KG1 (cell line): ENCODE measurements around the gene TINAGL1.
A peak's percentile ranks its signal among the peaks of the same experiment; 100 is the strongest.
"Not testable (repeated sequence)": the region's sequence is repeated elsewhere in the genome, so short reads cannot be mapped to it uniquely, and the experiment has no call there.

Source experiments
- DNase-seq: peaks from one replicate; lab custom pipeline; 2025; lab: John Stamatoyannopoulos, UW

The TINAGL1 gene

DNA sequence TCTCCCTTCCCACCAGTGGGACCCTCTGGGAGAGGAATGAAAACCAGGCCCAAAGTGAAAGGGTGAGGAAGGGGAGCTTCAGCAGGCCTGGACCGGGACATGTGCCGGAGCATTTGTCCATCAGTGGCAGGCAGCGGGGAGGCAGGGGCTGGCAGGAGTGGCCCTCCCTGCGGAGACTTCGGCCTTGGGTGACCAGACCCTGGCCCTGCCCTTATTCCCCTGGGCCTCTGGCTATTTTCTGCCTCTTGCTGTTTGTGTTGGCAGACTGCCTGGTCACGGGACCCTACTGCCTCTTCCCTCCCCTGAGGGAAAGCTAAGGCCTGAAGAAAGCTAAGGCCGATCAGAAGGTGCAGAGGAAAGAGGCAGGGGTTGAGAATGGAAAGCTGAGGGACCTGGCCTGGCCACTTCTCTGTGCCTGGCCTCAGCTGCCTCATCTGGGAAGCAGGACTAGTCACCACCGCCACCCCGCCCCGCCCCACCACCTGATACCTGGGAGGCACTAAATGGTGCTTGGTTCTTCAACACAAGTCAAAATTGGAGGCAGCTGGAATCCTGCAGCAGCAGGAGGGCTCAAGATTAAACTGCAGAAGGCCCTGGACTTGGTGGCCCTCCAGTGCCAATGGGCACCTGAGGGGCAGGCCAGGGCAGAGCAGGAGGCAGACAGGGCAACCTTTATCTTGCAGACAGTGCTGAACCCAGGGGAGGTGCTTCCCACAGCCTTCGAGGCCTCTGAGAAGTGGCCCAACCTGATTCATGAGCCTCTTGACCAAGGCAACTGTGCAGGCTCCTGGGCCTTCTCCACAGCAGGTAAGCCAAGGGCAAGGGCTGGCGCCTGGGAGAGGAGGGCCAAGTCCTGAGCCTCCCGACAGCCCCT lies 7.9 kb downstream of the TINAGL1 start:
- DNase-seq = no peak

DNA sequence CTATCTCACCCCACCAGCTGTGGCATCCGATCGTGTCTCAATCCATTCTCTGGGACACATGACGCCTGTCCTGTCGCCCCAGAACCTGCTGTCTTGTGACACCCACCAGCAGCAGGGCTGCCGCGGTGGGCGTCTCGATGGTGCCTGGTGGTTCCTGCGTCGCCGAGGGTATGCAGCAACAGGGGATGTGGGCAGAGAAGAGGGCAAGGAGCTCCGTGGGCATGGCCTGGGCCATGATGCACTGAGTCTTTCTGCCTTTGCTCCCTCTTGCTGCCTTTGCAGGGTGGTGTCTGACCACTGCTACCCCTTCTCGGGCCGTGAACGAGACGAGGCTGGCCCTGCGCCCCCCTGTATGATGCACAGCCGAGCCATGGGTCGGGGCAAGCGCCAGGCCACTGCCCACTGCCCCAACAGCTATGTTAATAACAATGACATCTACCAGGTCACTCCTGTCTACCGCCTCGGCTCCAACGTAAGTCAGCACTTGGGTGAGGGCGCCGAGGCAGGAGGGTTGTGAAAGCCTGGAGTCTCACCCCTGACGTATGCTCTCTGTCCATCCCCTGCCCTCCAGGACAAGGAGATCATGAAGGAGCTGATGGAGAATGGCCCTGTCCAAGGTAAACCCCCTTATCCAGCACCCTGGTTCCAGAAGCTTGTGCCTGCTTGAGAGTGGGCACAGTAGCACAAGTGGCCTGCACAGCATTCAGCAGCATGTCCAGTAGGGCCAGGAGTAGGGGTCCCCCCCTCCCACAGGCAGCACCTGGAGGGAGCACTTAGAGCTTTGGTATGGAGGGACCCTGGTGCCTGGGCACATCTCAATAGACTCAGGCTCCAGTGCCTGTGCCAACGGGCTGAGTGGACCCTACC lies 8.8 kb downstream of the TINAGL1 start:
- no peak for DNase-seq

DNA sequence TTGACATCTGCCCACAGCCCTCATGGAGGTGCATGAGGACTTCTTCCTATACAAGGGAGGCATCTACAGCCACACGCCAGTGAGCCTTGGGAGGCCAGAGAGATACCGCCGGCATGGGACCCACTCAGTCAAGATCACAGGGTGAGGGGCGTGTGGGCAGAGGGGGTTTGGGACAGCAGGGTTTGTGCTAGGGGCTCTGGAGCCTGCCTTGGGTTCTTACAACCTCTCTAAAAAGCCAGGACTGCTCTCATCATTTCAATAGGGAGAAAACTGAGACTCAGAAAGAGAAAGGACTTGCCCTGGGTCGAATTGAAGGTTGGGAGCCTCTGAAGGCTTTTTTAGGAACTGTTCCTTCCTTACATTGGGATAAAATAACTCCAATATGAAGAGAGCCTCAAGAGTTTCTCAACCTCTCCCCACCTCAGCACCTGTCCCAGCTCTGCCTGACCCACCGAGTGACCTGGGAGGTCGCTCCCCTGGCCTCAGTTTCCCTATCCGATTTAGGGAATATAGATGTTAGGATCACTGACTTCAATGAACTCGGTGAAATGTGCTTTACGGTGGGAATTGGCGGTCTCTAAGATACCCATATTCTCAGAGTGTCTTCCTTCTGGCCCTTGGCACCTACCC lies 9.5 kb downstream of the TINAGL1 start:
- DNase-seq = no peak

DNA sequence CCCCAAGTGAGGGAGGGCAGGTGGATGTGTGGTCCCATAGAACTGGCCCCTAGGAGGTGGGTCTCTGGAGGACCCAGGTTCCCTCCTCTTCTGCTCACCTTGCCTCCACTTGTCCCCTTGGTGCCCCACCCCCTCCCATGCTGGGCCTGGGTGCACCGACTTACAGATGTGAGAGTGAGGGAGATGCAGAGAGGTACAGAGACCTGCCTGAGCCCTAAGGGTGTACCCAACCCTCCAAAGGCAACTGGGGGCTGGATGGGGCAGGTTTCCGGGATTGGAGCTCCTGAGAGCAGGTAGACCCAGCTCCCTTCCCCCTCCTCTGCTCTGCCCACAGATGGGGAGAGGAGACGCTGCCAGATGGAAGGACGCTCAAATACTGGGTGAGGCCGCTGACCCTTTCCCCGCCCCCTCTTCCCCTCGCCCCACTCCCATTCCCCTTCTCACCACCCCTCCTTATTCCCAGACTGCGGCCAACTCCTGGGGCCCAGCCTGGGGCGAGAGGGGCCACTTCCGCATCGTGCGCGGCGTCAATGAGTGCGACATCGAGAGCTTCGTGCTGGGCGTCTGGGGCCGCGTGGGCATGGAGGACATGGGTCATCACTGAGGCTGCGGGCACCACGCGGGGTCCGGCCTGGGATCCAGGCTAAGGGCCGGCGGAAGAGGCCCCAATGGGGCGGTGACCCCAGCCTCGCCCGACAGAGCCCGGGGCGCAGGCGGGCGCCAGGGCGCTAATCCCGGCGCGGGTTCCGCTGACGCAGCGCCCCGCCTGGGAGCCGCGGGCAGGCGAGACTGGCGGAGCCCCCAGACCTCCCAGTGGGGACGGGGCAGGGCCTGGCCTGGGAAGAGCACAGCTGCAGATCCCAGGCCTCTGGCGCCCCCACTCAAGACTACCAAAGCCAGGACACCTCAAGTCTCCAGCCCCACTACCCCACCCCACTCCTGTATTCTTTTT lies 10.3 kb downstream of the TINAGL1 start:
- no peak for DNase-seq

DNA sequence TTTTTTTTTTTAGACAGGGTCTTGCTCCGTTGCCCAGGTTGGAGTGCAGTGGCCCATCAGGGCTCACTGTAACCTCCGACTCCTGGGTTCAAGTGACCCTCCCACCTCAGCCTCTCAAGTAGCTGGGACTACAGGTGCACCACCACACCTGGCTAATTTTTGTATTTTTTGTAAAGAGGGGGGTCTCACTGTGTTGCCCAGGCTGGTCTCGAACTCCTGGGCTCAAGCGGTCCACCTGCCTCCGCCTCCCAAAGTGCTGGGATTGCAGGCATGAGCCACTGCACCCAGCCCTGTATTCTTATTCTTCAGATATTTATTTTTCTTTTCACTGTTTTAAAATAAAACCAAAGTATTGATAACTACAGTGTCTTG lies 11.0 kb downstream of the TINAGL1 start:
- not testable (repeated sequence) for DNase-seq

DNA sequence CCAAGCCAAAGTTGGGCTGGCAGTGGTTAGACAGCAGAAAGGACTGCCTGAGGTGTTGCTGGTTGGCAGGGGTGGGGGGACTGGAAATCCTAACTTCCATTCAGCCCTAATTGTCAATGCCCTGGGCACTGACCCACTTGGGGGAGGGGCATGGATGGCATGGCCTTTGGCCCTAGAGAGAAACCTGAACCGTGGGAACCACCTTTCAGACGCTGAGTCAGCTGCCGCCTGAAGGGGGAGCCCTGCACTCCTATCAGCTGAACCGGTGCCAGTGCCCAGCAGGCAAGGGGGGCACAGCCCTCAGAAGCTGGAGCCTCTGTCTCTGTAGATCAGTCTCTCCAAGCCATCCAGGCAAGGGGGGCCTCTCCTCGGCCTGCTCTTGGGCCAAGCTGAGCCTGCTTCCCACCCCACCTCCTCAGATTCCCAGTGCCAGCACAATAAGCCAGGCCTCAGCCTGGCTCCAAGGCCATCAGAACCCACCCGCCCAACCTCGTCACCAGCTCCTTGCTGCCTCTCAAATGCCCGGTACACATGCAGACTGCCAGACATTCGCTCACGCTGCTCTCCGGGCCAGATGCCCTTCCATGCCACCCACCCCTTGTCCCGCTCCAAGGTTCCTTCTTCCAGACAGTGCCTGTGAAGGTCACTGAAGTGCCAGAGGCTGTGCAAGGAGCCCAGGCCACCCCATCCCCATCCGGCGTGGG lies 11.6 kb downstream of the TINAGL1 start:
- no peak for DNase-seq

DNA sequence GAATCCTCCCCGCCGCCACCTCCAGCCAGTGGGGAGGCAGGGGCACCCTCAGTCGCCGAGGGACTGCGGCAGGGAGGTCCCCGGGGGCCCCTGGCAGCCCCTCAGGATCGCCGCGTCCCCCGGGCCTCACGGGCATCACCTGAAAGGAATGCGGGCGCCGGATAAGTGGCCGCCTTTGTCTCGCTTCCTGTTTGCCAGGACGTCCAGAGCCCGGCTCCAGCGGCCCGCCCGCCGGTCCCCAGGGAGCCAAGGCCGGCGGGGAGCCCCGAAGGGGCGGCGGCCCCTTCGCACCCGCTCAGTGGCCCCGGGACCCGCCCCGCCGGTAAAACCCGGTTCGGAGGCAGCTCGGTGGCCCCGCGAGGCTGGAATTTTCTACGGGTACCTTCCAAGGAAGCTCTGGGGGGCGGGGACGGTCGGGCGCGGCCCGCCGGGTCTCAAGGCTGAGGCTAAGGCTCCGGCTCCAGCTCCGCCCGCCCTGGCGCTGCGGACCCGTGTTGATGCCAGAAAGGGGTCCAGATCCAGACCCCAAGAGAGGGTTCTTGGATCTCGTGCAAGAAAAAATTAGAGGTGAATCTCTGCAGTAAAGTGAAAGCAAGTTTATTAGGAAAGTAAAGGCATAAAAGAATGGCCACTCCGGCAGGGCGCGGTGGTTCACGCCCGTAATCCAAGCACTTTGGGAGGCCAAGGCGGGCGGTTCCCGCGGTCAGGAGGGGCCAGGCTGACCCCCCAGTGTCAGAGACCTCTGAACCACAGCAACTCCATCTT lies 12.6 kb downstream of the TINAGL1 start:
- DNase-seq = no peak

DNA sequence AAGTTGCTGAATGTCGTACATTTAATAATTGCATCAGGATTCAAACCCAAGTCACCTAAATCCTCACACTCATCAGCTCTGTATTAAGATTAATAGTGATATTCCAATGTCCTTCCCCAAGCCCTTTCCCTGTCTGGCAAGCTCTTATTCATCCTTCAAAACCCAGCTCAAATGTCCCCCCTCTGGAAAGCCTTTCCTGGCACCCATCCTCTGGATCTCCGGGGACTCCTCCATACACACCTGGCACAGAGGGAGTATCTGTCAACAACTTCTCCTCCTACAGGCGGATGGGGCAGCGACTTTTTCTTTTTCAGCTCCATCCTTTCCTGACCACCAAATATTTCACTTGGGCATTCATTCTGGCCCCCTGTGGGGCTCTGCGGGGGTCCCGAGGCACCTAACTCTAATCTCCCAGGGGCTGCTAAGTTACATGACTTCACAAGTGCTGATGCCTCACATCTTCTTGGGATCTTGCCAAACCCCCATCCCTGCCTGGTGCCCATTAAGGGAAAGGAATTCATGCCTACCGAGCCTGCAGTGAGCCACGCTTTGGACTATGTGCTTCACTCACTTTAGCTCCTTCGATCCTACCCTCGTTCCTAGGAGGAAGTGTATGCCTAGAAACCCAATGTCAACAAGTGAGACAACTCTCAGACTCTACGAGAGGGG lies 15.2 kb downstream of the TINAGL1 start:
- DNase-seq = no peak

DNA sequence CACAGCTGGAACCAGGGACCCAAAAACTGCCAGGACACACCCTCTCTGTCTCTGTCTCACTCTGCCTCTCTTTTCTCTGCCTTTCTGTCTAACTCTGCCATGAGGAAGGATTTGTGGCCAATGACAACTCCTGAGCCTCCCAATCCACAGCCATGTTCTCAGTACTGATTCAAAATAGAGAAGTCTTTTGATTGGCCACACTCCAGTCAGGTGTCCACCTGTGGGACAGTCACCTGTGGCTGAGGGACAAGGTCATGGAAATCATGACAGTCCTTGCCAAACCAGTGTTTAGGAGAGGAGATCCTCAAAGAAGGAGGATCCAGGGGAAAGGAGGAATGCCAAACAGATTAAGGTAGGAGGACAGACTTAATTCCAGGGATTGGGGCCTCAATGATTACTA lies 15.8 kb downstream of the TINAGL1 start:
- DNase-seq = no peak

DNA sequence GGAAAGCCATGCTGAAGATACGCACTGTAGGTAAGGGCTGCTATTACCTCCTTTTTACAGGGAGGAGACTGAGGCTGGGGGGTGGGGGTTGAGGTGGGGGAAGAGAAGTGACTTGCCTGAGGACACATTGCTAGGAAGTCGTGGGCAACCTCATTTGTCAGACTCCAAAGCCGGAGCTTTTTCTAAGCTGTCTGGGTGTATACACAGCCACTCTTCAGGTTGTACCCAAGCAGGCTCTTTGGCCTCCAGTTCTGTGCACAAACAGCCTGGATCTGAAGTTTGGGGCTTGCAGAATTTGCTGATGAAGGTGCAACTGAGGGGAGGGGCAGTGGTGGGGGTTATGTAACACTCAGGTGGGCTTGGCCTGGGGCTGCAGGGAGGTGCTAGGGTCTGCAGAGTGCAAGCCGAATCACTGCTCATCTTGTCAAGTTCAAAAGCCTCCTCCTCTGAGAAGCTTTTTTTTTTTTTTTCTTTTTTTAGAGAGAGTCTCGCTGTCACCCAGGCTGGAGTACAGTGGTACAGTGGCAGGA lies 16.9 kb downstream of the TINAGL1 start:
- no peak for DNase-seq

DNA sequence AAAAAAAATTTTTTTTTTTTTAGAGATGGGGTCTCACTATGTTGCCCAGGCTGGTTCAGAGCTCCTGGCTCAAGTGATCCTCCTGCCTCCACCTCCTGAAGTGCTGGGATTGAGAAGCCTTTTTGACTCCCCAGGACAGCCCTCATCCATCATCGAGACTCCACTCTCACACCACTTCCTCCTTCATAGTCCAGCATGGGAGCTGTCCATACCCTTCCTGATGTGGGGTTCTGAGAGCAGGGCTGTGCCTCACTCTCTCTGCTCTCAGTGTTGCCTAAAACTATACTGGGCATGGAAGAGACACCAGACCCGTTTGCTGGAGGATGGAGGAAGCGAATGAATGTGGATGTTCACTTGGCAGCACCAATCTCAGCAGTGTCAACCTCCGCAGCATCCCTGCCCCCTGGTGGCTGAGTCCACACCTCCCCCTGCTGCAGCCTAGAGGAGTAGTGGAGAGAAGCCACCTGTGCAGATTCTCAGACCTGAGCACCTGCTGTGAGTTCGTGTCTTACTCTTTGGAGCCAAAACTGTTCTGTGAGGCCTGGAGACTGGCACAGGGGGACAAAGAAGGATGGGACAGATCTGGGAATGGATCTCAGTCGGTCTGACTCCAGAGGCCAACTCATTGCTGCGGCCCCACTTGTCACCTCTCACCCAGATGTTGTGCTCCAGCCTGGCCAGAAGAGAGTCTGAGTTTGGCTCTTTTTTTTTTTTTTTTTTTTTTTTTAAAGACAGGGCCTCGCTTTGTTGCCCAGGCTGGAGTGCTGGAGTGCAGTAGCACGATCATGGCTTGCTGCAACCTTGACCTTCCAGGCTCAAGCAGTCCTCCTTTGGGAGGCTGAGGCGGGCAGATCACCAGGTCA lies 17.7 kb downstream of the TINAGL1 start:
- peak; percentile 16 for DNase-seq

DNA sequence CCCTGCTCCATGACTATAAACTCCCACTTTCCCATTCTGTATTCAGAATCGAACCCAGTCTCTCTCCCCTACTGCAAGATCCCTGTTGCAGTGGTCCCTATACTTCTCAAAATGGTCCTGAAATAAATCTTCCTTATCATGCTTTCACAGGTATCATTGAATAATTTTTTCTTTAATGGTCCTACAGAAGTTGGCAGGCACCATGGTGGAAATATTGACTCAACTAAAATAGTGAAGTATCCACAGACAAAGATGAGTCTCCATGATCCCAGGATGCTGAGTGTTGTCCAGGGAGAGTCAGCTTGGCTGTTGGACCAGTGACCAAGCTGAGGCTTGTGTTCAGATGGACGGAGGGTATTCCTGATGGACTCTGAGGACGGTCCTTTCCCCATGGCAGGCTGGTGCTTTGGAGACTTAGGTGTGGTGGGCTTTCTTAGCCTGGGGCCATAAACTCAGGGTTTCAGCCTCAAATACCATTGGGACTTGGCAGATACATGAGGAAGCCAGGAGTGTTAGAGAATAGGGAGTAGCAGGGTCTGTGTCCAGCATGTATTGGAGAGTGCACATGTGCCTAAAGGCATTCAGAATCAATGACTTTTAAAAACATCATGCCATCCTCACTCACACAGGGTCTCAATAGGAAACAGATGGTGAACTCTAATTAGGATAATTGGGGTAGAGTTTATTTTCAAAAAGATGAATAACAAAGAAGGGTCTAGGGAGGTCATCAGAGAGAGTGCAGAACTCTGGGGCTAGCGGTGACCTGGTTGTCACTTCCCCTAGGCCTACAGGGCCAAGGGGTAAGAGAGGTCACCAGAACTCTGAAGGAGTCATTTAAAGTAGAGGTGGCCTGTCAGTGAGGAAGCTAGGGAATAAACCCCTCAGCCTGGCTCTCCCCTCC lies 19.8 kb downstream of the TINAGL1 start:
- no peak for DNase-seq

DNA sequence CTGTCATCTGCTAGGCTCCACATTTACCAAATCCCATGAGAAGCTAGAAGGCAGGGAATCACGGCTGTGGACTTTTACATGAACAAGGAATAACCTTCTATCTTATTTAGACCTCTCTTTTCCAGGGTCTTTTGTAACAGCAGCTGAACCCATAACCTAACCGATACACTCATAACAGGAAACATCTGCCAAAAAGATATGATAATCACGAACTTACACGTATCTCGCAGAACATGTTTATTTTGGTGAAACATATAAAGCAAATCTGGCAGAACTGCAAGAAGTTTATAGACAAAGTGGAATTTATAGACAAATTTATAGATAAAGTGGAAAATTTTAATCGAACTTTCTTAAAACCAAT lies 20.4 kb downstream of the TINAGL1 start:
- no peak for DNase-seq

DNA sequence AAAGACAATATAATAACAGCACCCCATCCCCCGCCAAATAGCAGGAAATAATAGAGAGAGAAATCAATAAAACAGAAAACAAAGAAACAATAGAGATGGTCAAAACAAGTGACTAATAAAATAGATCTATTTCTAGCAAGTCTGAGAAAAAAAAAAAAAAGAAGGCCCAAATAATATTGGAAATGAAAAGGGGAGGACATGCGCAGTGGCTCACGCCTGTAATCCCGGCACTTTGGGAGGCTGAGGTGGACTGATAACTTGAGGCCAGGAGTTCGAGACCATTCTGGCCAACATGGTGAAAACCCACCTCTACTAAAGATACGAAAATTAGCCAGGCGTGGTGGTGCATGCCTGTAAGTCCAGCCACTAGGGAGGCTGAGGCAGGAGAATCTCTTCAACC lies 22.7 kb downstream of the TINAGL1 start:
- DNase-seq = no peak

DNA sequence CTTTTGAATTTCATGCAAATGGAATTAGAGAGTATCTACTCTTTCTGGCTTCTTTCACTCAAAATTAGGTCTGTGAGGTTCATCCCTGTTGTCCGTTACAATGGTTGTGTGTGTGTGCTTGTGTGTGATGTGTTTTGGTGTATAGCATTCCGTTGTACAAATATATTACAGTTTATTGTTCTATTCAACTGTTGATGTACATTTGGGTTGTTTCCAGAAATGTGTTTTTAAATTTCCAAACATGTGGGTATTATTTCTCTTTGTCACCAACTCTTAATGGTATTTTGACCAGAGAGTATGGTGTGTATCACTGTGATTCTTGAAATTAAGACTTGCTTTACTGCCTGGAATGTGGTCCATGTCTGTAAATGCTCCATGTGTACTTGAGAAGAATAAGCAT lies 24.3 kb downstream of the TINAGL1 start:
- no peak for DNase-seq

DNA sequence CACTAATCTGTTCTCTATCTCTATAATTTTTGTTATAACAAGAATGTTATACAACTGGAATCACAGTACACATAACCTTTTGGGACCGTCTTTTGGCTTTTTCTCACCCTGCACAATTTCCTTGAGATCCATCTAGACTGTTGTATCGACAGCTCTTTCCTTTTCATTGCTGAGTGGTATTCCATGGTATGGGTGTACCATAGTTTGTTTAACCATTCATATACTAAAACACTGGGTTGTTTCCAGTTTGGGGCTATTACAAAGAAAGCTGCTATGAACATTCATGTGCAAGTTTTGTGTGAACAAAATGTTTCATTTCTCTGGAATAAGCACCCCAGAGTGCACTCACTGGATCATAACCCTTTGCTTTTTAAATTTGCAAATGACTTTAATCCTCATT lies 25.8 kb downstream of the TINAGL1 start:
- DNase-seq = no peak

DNA sequence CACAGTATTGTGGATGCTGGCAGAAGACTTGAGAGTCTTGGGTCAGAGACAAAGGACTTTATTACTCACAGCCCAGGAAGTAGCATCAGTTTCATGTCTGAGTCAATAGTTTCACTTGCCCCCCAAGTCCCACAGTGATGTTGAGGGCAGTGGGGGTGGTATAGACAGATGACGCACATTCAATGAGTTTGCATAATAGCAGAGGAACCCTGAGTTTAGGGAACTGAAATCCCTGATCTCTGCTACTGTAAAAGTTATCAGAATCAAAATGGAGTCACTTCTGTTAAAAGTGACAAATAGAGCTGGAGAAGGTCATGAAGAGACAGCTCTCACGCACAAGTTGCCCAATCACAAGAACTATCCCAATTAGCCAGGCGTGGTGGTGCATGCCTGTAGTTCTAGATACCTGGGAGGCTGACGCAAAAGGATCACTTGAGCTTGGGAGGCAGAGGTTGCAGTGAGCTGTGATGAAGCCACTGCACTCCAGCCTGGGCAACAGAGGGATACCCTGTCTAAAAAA lies 29.7 kb downstream of the TINAGL1 start:
- DNase-seq = no peak
